SK-N-SH (cell line): ENCODE results near the gene SETSIP.
"Not testable (repeated sequence)": the region's sequence is repeated elsewhere in the genome, so short reads cannot be mapped to it uniquely, and the experiment has no call there.

Experiments
- EP300 ChIP-seq, 2 experiments: IDR thresholded peaks; 2 replicates each; pipeline versions ENCODE4 v1.4.0 to v1.6.1; 2012; ENCODE audit warnings: borderline replicate concordance in 1 of 2, low read depth in 1 of 2, low read length in 1 of 2
- FOXM1 ChIP-seq: IDR thresholded peaks from 2 replicates; pipeline ENCODE4 v1.4.0; 2012; ENCODE audit warnings: low read depth, mild to moderate bottlenecking
- NRF1 ChIP-seq: IDR thresholded peaks from 2 replicates; pipeline ENCODE4 v1.6.1; 2012; ENCODE audit warnings: low read depth, mild to moderate bottlenecking, low read length
- POLR2AphosphoS5 ChIP-seq: IDR thresholded peaks from 2 replicates; pipeline ENCODE4 v1.6.1; 2012; ENCODE audit warnings: low read depth, low read length
- RCOR1 ChIP-seq: fragments of 150-350 bp; IDR thresholded peaks from 2 replicates; pipeline ENCODE4 v1.6.1; 2017; ENCODE audit warnings: antibody characterized with exemption, low read length
- RFX5 ChIP-seq: IDR thresholded peaks from 2 replicates; pipeline ENCODE4 v1.6.1; 2012; ENCODE audit warnings: mild to moderate bottlenecking, improper control_type of control experiment, low read length
- SIN3A ChIP-seq: IDR thresholded peaks from 2 replicates; pipeline ENCODE4 v1.6.1; 2012; ENCODE audit warnings: low read depth, mild to moderate bottlenecking, low read length, moderate library complexity, borderline replicate concordance
- TF ChIP-seq, protein P1 (sequence below): fragments of 200-600 bp; sonication (generic); IDR thresholded peaks from 2 replicates; pipeline ENCODE4 v1.6.1; 2017; ENCODE audit warnings: antibody characterized with exemption, mild to moderate bottlenecking, moderate library complexity
- TF ChIP-seq, protein P2 (sequence below): fragments of 150-350 bp; IDR thresholded peaks from 2 replicates; pipeline ENCODE4 v1.6.1; 2016; ENCODE audit warnings: mild to moderate bottlenecking, low read depth, low read length
- TF ChIP-seq, protein P3 (sequence below): IDR thresholded peaks from 2 replicates; pipeline ENCODE4 v1.6.1; 2012; ENCODE audit warnings: mild to moderate bottlenecking, low read depth, low read length, moderate library complexity
- TF ChIP-seq, protein P4 (sequence below): IDR thresholded peaks from 2 replicates; pipeline ENCODE4 v1.4.0; 2012; ENCODE audit warnings: low read depth, borderline replicate concordance
- TF ChIP-seq, protein P5 (sequence below): IDR thresholded peaks from 2 replicates; pipeline ENCODE4 v1.4.0; 2012; ENCODE audit warnings: low read depth, borderline replicate concordance

DNA sequence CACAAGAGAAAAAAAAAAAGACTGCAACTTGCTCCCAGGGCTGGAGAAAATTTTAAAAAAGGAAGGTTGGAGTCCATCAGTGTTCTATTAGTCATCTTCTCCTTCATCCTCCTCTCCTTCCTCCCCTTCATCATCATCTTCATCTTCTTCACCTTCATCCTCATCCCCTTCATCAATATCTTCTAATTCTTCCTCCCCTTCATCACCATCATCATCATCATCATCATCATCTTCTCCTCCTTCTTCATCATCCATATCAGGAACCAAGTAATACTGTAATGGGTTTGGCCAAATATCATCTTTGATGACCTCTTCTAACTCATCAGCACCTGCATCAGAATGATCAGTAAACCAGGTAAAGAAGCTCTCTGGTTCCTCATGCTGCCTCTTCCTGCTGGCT, 765 bp downstream of the SETSIP start:
- TF ChIP-seq, protein P1, sequence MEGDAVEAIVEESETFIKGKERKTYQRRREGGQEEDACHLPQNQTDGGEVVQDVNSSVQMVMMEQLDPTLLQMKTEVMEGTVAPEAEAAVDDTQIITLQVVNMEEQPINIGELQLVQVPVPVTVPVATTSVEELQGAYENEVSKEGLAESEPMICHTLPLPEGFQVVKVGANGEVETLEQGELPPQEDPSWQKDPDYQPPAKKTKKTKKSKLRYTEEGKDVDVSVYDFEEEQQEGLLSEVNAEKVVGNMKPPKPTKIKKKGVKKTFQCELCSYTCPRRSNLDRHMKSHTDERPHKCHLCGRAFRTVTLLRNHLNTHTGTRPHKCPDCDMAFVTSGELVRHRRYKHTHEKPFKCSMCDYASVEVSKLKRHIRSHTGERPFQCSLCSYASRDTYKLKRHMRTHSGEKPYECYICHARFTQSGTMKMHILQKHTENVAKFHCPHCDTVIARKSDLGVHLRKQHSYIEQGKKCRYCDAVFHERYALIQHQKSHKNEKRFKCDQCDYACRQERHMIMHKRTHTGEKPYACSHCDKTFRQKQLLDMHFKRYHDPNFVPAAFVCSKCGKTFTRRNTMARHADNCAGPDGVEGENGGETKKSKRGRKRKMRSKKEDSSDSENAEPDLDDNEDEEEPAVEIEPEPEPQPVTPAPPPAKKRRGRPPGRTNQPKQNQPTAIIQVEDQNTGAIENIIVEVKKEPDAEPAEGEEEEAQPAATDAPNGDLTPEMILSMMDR: not testable (repeated sequence)
- TF ChIP-seq, protein P2, sequence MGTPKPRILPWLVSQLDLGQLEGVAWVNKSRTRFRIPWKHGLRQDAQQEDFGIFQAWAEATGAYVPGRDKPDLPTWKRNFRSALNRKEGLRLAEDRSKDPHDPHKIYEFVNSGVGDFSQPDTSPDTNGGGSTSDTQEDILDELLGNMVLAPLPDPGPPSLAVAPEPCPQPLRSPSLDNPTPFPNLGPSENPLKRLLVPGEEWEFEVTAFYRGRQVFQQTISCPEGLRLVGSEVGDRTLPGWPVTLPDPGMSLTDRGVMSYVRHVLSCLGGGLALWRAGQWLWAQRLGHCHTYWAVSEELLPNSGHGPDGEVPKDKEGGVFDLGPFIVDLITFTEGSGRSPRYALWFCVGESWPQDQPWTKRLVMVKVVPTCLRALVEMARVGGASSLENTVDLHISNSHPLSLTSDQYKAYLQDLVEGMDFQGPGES: not testable (repeated sequence)
- TF ChIP-seq EP300 (IDR thresholded peaks at IDR 0.05; ENCODE audit: borderline replicate concordance in 1 of 2, low read depth in 1 of 2, low read length in 1 of 2); RFX5; NRF1; RCOR1; POLR2AphosphoS5; SIN3A; FOXM1: not testable (repeated sequence)
- TF ChIP-seq, protein P3, sequence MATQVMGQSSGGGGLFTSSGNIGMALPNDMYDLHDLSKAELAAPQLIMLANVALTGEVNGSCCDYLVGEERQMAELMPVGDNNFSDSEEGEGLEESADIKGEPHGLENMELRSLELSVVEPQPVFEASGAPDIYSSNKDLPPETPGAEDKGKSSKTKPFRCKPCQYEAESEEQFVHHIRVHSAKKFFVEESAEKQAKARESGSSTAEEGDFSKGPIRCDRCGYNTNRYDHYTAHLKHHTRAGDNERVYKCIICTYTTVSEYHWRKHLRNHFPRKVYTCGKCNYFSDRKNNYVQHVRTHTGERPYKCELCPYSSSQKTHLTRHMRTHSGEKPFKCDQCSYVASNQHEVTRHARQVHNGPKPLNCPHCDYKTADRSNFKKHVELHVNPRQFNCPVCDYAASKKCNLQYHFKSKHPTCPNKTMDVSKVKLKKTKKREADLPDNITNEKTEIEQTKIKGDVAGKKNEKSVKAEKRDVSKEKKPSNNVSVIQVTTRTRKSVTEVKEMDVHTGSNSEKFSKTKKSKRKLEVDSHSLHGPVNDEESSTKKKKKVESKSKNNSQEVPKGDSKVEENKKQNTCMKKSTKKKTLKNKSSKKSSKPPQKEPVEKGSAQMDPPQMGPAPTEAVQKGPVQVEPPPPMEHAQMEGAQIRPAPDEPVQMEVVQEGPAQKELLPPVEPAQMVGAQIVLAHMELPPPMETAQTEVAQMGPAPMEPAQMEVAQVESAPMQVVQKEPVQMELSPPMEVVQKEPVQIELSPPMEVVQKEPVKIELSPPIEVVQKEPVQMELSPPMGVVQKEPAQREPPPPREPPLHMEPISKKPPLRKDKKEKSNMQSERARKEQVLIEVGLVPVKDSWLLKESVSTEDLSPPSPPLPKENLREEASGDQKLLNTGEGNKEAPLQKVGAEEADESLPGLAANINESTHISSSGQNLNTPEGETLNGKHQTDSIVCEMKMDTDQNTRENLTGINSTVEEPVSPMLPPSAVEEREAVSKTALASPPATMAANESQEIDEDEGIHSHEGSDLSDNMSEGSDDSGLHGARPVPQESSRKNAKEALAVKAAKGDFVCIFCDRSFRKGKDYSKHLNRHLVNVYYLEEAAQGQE: not testable (repeated sequence)
- TF ChIP-seq, protein P4, sequence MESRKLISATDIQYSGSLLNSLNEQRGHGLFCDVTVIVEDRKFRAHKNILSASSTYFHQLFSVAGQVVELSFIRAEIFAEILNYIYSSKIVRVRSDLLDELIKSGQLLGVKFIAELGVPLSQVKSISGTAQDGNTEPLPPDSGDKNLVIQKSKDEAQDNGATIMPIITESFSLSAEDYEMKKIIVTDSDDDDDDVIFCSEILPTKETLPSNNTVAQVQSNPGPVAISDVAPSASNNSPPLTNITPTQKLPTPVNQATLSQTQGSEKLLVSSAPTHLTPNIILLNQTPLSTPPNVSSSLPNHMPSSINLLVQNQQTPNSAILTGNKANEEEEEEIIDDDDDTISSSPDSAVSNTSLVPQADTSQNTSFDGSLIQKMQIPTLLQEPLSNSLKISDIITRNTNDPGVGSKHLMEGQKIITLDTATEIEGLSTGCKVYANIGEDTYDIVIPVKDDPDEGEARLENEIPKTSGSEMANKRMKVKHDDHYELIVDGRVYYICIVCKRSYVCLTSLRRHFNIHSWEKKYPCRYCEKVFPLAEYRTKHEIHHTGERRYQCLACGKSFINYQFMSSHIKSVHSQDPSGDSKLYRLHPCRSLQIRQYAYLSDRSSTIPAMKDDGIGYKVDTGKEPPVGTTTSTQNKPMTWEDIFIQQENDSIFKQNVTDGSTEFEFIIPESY: not testable (repeated sequence)
- TF ChIP-seq, protein P5, sequence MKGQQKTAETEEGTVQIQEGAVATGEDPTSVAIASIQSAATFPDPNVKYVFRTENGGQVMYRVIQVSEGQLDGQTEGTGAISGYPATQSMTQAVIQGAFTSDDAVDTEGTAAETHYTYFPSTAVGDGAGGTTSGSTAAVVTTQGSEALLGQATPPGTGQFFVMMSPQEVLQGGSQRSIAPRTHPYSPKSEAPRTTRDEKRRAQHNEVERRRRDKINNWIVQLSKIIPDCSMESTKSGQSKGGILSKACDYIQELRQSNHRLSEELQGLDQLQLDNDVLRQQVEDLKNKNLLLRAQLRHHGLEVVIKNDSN: not testable (repeated sequence)
